K562 (cell line): ENCODE results near the gene CRKL. TPM values are rescaled to one million over a fixed set of nuclear protein-coding genes. Genes with fewer than 3 reads are reported as not detected.

Experiments
- CBFA2T2 ChIP-seq: fragments of 450-650 bp; conservative IDR thresholded peaks from 2 replicates; pipeline ENCODE4 v1.6.1; 2017; ENCODE audit warnings: mild to moderate bottlenecking
- CREM ChIP-seq: IDR thresholded peaks from 2 replicates; pipeline ENCODE4 v1.6.1; 2014; ENCODE audit warnings: antibody characterized with exemption, low read depth
- ESRRA ChIP-seq: fragments of 450-650 bp; IDR thresholded peaks from 2 replicates; pipeline ENCODE4 v1.6.1; 2014; ENCODE audit warnings: low read depth, mild to moderate bottlenecking, moderate library complexity, borderline replicate concordance
- ETV6 ChIP-seq, 3 experiments: fragments of 150-350 bp in 1 of 3; sonication (generic) in 1 of 3; formaldehyde crosslinking in 1 of 3; IDR thresholded peaks; 2 replicates each; pipeline versions ENCODE4 v1.6.1 to v1.8.0; 2014 to 2022; ENCODE audit warnings: borderline replicate concordance in 2 of 3, low read depth in 2 of 3, antibody characterized with exemption in 1 of 3, low read length in 1 of 3, mild to moderate bottlenecking in 1 of 3, missing genetic modification reagents in 1 of 3
- HMG20B ChIP-seq: fragments of 250-450 bp; sonication (Bioruptor Pico); IDR thresholded peaks from 2 replicates; pipeline ENCODE4 v1.5.0; 2021; ENCODE audit warnings: mild to moderate bottlenecking
- JUN ChIP-seq, 2 experiments: sonication (generic) in 1 of 2; formaldehyde crosslinking in 1 of 2; IDR thresholded peaks; 2 replicates each; pipeline versions ENCODE4 v1.6.1 to v1.8.0; 2012 to 2022; ENCODE audit warnings: borderline replicate concordance in 2 of 2, mild to moderate bottlenecking in 2 of 2, improper control_type of control experiment in 1 of 2, low read depth in 1 of 2, low read length in 1 of 2, missing genetic modification reagents in 1 of 2
- MCM5 ChIP-seq: fragments of 450-650 bp; IDR thresholded peaks from 2 replicates; pipeline ENCODE4 v1.6.1; 2016; ENCODE audit warnings: low read depth
- PHF21A ChIP-seq: fragments of 450-650 bp; IDR thresholded peaks from 2 replicates; pipeline ENCODE4 v1.6.1; 2017; ENCODE audit warnings: low read depth, borderline replicate concordance
- PURB ChIP-seq: sonication (generic); formaldehyde crosslinking; IDR thresholded peaks from 2 replicates; pipeline ENCODE4 v1.9.0; 2021; ENCODE audit warnings: low read depth, mild to moderate bottlenecking, missing genetic modification reagents
- RAD51 ChIP-seq: fragments of 450-650 bp; IDR thresholded peaks from 2 replicates; pipeline ENCODE4 v1.7.1; 2016; ENCODE audit warnings: low read depth, mild to moderate bottlenecking, borderline replicate concordance
- RB1 ChIP-seq: fragments of 450-650 bp; IDR thresholded peaks from 2 replicates; pipeline ENCODE4 v1.6.1; 2017; ENCODE audit warnings: low read depth, mild to moderate bottlenecking
- TAF7 ChIP-seq: fragments of 450-650 bp; IDR thresholded peaks from 2 replicates; pipeline ENCODE4 v1.6.1; 2016; ENCODE audit warnings: missing genetic modification characterization, missing compliant biosample characterization
- TAF9B ChIP-seq: fragments of 450-650 bp; IDR thresholded peaks from 2 replicates; pipeline ENCODE4 v1.6.1; 2018; ENCODE audit warnings: mild to moderate bottlenecking; ENCODE audit not compliant: partially characterized antibody
- YY1 ChIP-seq, 3 experiments: IDR thresholded peaks; 2 replicates each; pipeline ENCODE4 v1.6.1; 2011; ENCODE audit warnings: low read length in 2 of 3, mild to moderate bottlenecking in 2 of 3, moderate library complexity in 2 of 3, borderline replicate concordance in 1 of 3, control low read depth in 1 of 3, low read depth in 1 of 3; ENCODE audit not compliant: insufficient read depth in 3 of 3, insufficient replicate concordance in 2 of 3, control insufficient read depth in 1 of 3, insufficient read length in 1 of 3; ENCODE audit errors: extremely low read depth in 1 of 3
- ZNF124 ChIP-seq: sonication (generic); formaldehyde crosslinking; IDR thresholded peaks from 2 replicates; pipeline ENCODE4 v1.8.1; 2022; ENCODE audit warnings: missing genetic modification reagents
- ZNF165 ChIP-seq: fragments of 250-450 bp; sonication (Bioruptor Pico); IDR thresholded peaks from 2 replicates; pipeline ENCODE4 v1.4.0; 2020; ENCODE audit warnings: borderline replicate concordance
- ZNF197 ChIP-seq: fragments of 200-800 bp; sonication (Bioruptor generic); IDR thresholded peaks from 2 replicates; pipeline ENCODE4 v1.6.1; 2016; ENCODE audit warnings: low read depth, missing genetic modification characterization, missing compliant biosample characterization
- ZNF398 ChIP-seq: fragments of 250-450 bp; sonication (Bioruptor Pico); IDR thresholded peaks from 2 replicates; pipeline ENCODE4 v1.8.0; 2021; ENCODE audit warnings: moderate library complexity, mild to moderate bottlenecking, inconsistent platforms
- ZNF707 ChIP-seq: fragments of 250-450 bp; sonication (Bioruptor Pico); conservative IDR thresholded peaks from 2 replicates; pipeline ENCODE4 v1.8.0; 2022; ENCODE audit warnings: inconsistent platforms, mild to moderate bottlenecking, moderate library complexity
- polyA plus RNA-seq, 8 experiments: library from polyadenylated mRNA; depleted of rRNA in 4 of 8; stranded (reverse) in 5 of 8; unstranded in 3 of 8; fragments of >200 nt; fragmentation: Nextera tagmentation in 2 of 8; fragmentation: Illumina TruSeq in 1 of 8; extraction: Ambion mirVana in 2 of 8; extraction: Trizol in 1 of 8; gene quantifications; 2 replicates each; pipeline versions ENCODE4 v1.2.1 to v1.2.3, GENCODE V29; 2011 to 2014; ENCODE audit warnings: inconsistent platforms in 1 of 8, missing spikeins in 1 of 8
- total RNA-seq, 7 experiments: library from RNA; depleted of rRNA in 6 of 7; stranded (reverse); fragments of >200 nt in 6 of 7; fragmentation: Illumina TruSeq in 2 of 7; extraction: Trizol in 2 of 7; gene quantifications; 2 replicates each; pipeline versions ENCODE4 v1.2.1 to v1.2.3, GENCODE V29; 2011 to 2021; ENCODE audit warnings: low replicate concordance in 1 of 7
- TF ChIP-seq, protein P1 (sequence below): fragments of 450-650 bp; IDR thresholded peaks from 2 replicates; pipeline ENCODE4 v1.6.1; 2016
- TF ChIP-seq, protein P2 (sequence below): fragments of 250-450 bp; sonication (Bioruptor Pico); IDR thresholded peaks from 2 replicates; pipeline ENCODE4 v1.8.0; 2022; ENCODE audit warnings: inconsistent platforms, mild to moderate bottlenecking, moderate library complexity, borderline replicate concordance
- TF ChIP-seq, protein P3 (sequence below): fragments of 450-650 bp; formaldehyde crosslinking; IDR thresholded peaks from 2 replicates; pipeline ENCODE4 v1.4.0; 2020; ENCODE audit warnings: mild to moderate bottlenecking

CRKL gene
- total and polyA plus RNA-seq, 9 of the 15 experiments (the other 6 are each of a cell fraction or from before 2014, with no cell fraction given) = 100 to 263 (median 124) TPM

- TF ChIP-seq JUN (IDR thresholded peaks at IDR 0.05; ENCODE audit: borderline replicate concordance, low read depth, low read length) = no peak
- no peak for TF ChIP-seq JUN (CRISPR knock-in tag; IDR thresholded peaks at IDR 0.05; ENCODE audit: borderline replicate concordance)
- TF ChIP-seq RAD51 = no peak
- TF ChIP-seq, protein P1, sequence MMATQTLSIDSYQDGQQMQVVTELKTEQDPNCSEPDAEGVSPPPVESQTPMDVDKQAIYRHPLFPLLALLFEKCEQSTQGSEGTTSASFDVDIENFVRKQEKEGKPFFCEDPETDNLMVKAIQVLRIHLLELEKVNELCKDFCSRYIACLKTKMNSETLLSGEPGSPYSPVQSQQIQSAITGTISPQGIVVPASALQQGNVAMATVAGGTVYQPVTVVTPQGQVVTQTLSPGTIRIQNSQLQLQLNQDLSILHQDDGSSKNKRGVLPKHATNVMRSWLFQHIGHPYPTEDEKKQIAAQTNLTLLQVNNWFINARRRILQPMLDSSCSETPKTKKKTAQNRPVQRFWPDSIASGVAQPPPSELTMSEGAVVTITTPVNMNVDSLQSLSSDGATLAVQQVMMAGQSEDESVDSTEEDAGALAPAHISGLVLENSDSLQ = no peak; the same call in 1 of the 2 replicates
- TF ChIP-seq, protein P2, sequence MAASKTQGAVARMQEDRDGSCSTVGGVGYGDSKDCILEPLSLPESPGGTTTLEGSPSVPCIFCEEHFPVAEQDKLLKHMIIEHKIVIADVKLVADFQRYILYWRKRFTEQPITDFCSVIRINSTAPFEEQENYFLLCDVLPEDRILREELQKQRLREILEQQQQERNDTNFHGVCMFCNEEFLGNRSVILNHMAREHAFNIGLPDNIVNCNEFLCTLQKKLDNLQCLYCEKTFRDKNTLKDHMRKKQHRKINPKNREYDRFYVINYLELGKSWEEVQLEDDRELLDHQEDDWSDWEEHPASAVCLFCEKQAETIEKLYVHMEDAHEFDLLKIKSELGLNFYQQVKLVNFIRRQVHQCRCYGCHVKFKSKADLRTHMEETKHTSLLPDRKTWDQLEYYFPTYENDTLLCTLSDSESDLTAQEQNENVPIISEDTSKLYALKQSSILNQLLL (CRISPR knock-in tag) = no peak
- TF ChIP-seq CREM = no peak
- TF ChIP-seq ZNF124 (CRISPR knock-in tag) = no peak
- TF ChIP-seq TAF9B = no peak
- no peak for TF ChIP-seq HMG20B (CRISPR knock-in tag)
- TF ChIP-seq ZNF197 (CRISPR knock-in tag) = no peak
- TF ChIP-seq YY1 (IDR thresholded peaks at IDR 0.05; ENCODE audit: borderline replicate concordance in 1 of 3, control insufficient read depth in 1 of 3, extremely low read depth in 1 of 3, insufficient read depth in 3 of 3, insufficient read length in 1 of 3, insufficient replicate concordance in 2 of 3, low read depth in 1 of 3, low read length in 2 of 3) = no peak
- TF ChIP-seq ZNF707 (CRISPR knock-in tag) = no peak
- TF ChIP-seq CBFA2T2 = no peak
- no peak for TF ChIP-seq ZNF165 (CRISPR knock-in tag)
- TF ChIP-seq ESRRA = no peak
- TF ChIP-seq PURB (CRISPR knock-in tag) = no peak
- no peak for TF ChIP-seq RB1
- TF ChIP-seq, protein P3, sequence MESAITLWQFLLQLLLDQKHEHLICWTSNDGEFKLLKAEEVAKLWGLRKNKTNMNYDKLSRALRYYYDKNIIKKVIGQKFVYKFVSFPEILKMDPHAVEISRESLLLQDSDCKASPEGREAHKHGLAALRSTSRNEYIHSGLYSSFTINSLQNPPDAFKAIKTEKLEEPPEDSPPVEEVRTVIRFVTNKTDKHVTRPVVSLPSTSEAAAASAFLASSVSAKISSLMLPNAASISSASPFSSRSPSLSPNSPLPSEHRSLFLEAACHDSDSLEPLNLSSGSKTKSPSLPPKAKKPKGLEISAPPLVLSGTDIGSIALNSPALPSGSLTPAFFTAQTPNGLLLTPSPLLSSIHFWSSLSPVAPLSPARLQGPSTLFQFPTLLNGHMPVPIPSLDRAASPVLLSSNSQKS = no peak
- no peak for TF ChIP-seq MCM5
- TF ChIP-seq ETV6 (IDR thresholded peaks at IDR 0.05; ENCODE audit: borderline replicate concordance in 1 of 2, low read depth in 2 of 2, low read length in 1 of 2) = no peak
- TF ChIP-seq ETV6 (CRISPR knock-in tag; IDR thresholded peaks at IDR 0.05; ENCODE audit: borderline replicate concordance) = no peak
- TF ChIP-seq TAF7 (tag) = no peak
- TF ChIP-seq PHF21A = no peak
- no peak for TF ChIP-seq ZNF398 (CRISPR knock-in tag)
Measured at GRCh38 chr22:20885017-20885556, 32.1 kb upstream of the CRKL start (continued).
